OCI-LY1 (cell line): ENCODE measurements around the gene BNIP2.

Source experiments
- EZH2 ChIP-seq: fragments of 200-600 bp; sonication (generic), shearing (Covaris generic); IDR thresholded peaks from 2 replicates; pipeline ENCODE4 v1.8.0; 2017; ENCODE audit warnings: borderline replicate concordance, mixed run types, mild to moderate bottlenecking, antibody characterized with exemption, low read length, moderate library complexity, mixed read lengths
- TF ChIP-seq, protein P1 (sequence below): fragments of 200-600 bp; sonication (generic), shearing (Covaris generic); IDR thresholded peaks from 2 replicates; pipeline ENCODE4 v1.5.1; 2017; ENCODE audit warnings: mild to moderate bottlenecking, antibody characterized with exemption, low read length, moderate library complexity, mixed read lengths

GRCh38 chr15:59662260-59662659, 26.9 kb downstream of the BNIP2 start:
- TF ChIP-seq, protein P1, sequence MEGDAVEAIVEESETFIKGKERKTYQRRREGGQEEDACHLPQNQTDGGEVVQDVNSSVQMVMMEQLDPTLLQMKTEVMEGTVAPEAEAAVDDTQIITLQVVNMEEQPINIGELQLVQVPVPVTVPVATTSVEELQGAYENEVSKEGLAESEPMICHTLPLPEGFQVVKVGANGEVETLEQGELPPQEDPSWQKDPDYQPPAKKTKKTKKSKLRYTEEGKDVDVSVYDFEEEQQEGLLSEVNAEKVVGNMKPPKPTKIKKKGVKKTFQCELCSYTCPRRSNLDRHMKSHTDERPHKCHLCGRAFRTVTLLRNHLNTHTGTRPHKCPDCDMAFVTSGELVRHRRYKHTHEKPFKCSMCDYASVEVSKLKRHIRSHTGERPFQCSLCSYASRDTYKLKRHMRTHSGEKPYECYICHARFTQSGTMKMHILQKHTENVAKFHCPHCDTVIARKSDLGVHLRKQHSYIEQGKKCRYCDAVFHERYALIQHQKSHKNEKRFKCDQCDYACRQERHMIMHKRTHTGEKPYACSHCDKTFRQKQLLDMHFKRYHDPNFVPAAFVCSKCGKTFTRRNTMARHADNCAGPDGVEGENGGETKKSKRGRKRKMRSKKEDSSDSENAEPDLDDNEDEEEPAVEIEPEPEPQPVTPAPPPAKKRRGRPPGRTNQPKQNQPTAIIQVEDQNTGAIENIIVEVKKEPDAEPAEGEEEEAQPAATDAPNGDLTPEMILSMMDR, result no peak
- no peak for TF ChIP-seq EZH2
